HG02623 (cell line): ENCODE data around the gene KRTAP10-2.
"Not testable (repeated sequence)": the region's sequence is repeated elsewhere in the genome, so short reads cannot be mapped to it uniquely, and the experiment has no call there.

ENCODE experiments used
- ATAC-seq: cut with Tn5 transposase; IDR thresholded peaks from one replicate; pipeline ENCODE4 v1.9.1; 2021; ENCODE audit warnings: moderate library complexity; ENCODE audit not compliant: unreplicated experiment

Gene KRTAP10-2

GRCh38 chr21:44583089-44583799, 31.9 kb upstream of the KRTAP10-2 start:
- ATAC-seq = no peak

DNA sequence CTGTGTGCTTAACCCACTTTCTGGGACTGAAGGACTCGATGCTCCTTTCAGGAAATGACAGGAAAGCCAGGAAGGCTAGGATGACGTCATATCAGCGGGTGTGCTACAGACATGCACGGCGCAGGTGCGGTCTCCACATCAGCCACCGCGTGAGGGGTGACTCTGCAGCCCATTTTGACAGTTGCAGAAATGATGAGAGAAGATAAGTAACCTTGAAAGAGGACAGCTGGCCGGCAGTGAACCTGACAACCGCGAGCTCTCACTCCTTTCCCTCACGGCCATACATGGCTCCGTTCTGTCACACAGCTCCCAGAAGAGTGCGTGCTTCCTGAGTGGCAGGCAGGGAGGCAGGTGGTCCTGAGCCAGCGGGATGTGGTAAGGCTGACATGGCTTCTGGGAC, 30.8 kb upstream of the KRTAP10-2 start:
- no peak for ATAC-seq

DNA sequence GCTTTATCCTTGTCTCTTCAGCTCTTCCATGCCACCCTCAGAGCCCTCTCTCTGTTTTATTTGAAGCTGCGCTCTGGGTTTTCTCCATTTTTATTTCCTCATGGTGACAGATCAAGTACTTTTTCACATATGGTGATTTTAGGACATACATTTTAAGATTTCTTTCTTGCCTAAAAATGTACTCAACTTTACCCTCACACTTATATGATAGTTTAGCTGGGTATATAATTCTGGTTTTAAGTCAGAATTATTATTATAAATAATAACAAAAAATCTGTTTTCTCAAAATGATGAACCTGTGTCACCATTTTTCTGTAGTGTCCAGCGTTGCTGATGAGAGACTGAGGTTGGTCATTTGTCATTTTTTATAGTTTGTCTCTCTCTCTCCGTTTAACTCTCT, 29.9 kb upstream of the KRTAP10-2 start:
- no peak for ATAC-seq

DNA sequence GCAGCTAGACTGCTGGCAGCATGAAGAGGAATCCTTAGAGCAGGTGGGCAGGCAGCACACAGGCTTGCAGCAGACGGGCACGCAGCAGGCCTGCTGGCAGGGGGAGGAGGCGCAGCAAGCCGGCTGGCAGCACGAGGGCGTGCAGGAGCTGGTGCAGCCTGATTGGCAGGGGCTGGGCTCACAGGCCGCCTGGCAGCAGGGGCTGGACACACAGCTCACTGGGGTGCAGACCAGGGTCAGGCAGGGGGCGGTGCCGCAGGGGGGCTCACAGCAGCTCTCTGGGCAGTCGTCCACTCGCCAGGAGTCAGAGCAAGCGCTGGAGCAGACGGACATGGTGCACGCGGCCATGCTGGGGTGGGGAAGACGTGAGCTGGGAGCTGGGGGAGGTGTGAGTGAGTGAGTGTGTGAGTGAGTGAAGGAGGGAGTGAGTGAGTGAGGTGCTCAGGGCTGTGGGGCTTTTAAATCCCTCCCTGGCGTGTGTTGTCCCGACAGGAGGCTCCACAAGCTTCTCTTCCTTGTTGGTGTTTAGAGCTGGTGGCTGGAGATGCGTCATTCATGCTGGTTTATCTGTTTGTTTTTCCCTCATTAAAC, 29.0 kb upstream of the KRTAP10-2 start, which contains the start of gene KRTAP10-5:
TSS of gene KRTAP10-5 (minus strand) at position 374 of the 591 bp plus-strand sequence. CDS start at position 348, 26 bp downstream.
- ATAC-seq = not testable (repeated sequence)

- ATAC-seq = no peak
Observed at GRCh38 chr21:44579833-44580144, 28.5 kb upstream of the KRTAP10-2 start.

GRCh38 chr21:44579056-44579832, 27.9 kb upstream of the KRTAP10-2 start:
- no peak for ATAC-seq

DNA sequence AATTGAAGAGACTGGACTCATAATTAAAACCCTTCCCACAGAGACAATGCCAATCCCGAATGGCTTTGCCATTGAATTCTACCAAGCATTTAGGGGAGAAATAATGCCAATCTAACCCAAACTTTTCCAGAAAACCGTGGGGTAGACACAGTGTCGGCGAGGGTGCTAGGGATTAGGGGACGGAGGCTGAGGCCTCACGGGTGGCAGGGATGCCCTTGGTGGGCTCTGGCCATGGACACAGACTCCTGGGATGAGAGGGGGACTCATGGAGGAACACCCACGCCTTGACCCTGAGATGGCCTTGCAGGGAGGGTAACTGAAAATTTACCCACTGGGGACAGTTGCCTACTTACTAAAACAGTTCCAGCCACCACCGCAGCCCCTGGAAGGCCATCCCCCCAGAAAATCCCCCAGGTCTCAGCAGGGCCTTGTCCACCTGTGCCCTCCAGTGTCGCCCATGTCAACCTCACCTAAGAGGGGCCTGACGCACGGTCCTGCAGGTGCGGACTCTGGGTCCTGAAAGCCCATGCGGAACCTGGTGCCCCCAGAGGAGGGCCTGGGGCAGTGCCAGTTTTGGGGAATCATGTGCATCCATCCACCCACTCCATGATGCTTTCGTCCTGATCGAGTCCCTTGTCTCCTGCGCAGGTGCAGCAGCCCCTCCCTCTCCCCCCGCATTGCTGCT, 27.2 kb upstream of the KRTAP10-2 start:
- no peak for ATAC-seq

- ATAC-seq = no peak
Observed at GRCh38 chr21:44576025-44576420, 24.7 kb upstream of the KRTAP10-2 start.

GRCh38 chr21:44575307-44576024, 24.2 kb upstream of the KRTAP10-2 start:
- ATAC-seq = no peak

- no peak for ATAC-seq
Observed at GRCh38 chr21:44574457-44575306, 23.4 kb upstream of the KRTAP10-2 start.

DNA sequence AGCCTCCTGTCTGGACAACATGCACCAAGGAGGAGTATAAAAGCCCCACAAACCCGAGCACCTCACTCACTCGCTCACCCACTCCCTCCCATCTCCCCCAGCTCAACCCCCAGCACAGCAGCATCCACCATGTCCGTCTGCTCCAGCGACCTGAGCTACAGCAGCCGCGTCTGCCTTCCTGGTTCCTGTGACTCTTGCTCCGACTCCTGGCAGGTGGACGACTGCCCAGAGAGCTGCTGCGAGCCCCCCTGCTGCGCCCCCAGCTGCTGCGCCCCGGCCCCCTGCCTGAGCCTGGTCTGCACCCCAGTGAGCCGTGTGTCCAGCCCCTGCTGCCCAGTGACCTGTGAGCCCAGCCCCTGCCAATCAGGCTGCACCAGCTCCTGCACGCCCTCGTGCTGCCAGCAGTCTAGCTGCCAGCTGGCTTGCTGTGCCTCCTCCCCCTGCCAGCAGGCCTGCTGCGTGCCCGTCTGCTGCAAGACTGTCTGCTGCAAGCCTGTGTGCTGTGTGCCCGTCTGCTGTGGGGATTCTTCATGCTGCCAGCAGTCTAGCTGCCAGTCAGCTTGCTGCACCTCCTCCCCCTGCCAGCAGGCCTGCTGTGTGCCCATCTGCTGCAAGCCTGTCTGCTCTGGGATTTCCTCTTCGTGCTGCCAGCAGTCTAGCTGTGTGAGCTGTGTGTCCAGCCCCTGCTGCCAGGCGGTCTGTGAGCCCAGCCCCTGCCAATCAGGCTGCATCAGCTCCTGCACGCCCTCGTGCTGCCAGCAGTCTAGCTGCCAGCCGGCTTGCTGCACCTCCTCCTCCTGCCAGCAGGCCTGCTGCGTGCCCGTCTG, 22.5 kb upstream of the KRTAP10-2 start, which contains the start of gene KRTAP10-4:
TSS of gene KRTAP10-4 (plus strand) at position 100 of the 827 bp plus-strand sequence. CDS start at position 130, 30 bp downstream.
- not testable (repeated sequence) for ATAC-seq

GRCh38 chr21:44572959-44573583, 21.8 kb upstream of the KRTAP10-2 start:
- ATAC-seq = no peak

- no peak for ATAC-seq
Observed at GRCh38 chr21:44571844-44572782, 20.8 kb upstream of the KRTAP10-2 start.

DNA sequence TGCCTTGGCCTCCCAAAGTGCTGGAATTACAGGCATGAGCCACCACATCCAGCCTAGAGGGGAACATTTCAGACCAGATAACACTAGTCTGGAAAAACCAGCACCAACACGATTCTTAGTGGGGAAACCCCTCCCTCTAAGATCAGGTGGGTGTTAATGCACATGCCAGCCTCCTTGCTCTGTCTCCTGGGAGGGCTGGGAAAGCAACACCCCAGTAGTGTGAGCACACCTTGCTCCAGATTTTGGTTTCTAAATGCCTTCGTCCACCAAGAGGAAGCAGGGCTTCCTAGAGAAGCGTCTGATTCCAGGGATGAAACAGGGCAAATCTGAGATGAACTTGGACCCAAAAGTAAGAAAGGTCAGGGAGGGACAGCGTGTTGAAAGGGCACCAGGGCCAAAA, 20.0 kb upstream of the KRTAP10-2 start:
- no peak for ATAC-seq

DNA sequence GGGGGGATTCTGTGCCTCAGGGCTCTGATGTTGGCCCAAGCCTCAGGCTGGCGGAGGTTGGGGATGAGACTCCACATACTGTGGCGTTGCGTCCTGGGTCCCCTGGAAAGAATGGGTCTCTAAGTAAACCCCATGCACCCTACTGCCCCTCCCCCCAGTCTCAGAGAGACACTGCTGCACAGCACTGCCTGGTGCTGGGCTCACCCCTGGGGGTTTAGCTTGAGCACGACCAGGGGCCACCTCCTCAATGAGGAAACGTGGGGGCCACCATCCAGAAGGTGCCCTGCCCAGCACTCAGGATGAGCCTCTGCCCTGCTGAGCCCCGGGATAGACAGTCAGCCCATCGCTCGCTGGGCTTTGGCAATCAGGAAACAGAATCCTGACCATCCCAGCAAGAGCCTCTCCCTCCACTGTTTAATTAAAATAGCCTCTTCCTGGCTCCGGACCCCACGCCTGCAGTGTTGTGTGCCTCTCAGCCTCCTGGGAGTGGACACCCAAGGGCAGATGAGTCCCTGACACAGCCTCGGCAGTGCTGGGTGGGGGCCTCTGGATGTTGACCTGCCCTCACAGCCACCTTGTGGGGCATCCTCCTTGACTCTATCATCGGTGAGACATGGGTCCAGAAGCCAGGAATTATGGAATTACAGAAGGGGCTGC, 18.7 kb upstream of the KRTAP10-2 start:
- no peak for ATAC-seq

GRCh38 chr21:44568667-44569556, 17.6 kb upstream of the KRTAP10-2 start:
- no peak for ATAC-seq
